T-helper 17 cell (primary cell): ENCODE results near the gene CLIC5. TPM values are rescaled to one million over a fixed set of nuclear protein-coding genes. Genes with fewer than 3 reads are reported as not detected.
"Not testable (repeated sequence)": the region's sequence is repeated elsewhere in the genome, so short reads cannot be mapped to it uniquely, and the experiment has no call there.

Source experiments
- ATAC-seq: fragments of 150-1000 bp; cut with Tn5 transposase; 2 replicates; pipeline ENCODE4 v1.10.0; 2021; ENCODE audit warnings: mild to moderate bottlenecking, moderate library complexity
- DNase-seq, 3 donors: peaks; one replicate each; pipeline versions ENCODE4 v3.0.0 to v3.0.0-alpha.2; 2020 to 2021
- H3K9me3 ChIP-seq: one replicate; pipeline ENCODE4 v1.7.0; 2013; ENCODE audit warnings: low read length, mild to moderate bottlenecking; ENCODE audit not compliant: control insufficient read depth, poor library complexity, severe bottlenecking
- H3K27ac Mint-ChIP-seq: one replicate; pipeline ENCODE4 v1.8.0; 2022; ENCODE audit warnings: mild to moderate bottlenecking, moderate library complexity, mixed read lengths
- H3K27me3 Mint-ChIP-seq: one replicate; pipeline ENCODE4 v1.8.0; 2022; ENCODE audit warnings: mixed read lengths
- H3K36me3 Mint-ChIP-seq: one replicate; pipeline ENCODE4 v1.8.0; 2022; ENCODE audit warnings: low read depth, mixed read lengths
- H3K4me1 Mint-ChIP-seq: one replicate; pipeline ENCODE4 v1.8.0; 2022; ENCODE audit warnings: mild to moderate bottlenecking, mixed read lengths
- H3K4me3 Mint-ChIP-seq: one replicate; pipeline ENCODE4 v1.8.0; 2022; ENCODE audit warnings: mild to moderate bottlenecking, moderate library complexity, mixed read lengths
- total RNA-seq, 4 donors: library from RNA in 2 of 4; stranded (reverse) in 2 of 4; gene quantifications; one replicate each; pipeline ENCODE4 v1.2.3 and lab custom pipeline; 2022 to 2026

CLIC5 gene
- total RNA-seq, 2 donors from 2014 or later: 7.2 to 10.1 TPM

DNA sequence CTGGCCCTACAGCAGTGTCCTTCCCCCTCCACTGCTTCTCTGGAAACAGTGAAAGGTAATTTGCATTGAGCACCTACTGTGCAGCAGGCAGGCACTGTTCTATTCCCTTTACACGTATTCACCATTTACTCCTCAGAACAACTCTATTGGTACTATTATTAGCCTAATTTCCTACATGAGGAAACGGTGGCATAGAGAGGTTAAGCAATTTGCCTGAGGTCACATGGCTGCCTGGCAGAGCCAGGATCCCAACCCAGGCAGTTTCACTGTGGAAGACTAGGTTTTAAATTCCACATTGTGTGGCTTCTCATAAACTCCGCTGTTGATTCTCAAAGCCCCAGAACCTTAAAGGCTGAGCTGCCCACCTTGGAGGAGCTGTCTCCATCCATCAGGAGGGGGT, 72.7 kb downstream of the CLIC5 start:
- no peak overlapping the region for H3K4me3 Mint-ChIP-seq
- ATAC-seq (no peak), DNase-seq (no peak)
- H3K4me1 Mint-ChIP-seq: peaks cover 5% of the 10 kb centered on the region
- H3K27me3 Mint-ChIP-seq: no peaks in the 10 kb centered on the region
- H3K9me3 ChIP-seq: no peaks in the 10 kb centered on the region
- H3K27ac Mint-ChIP-seq: no peak overlapping the region
- H3K36me3 Mint-ChIP-seq: peaks cover 14% of the 10 kb centered on the region

DNA sequence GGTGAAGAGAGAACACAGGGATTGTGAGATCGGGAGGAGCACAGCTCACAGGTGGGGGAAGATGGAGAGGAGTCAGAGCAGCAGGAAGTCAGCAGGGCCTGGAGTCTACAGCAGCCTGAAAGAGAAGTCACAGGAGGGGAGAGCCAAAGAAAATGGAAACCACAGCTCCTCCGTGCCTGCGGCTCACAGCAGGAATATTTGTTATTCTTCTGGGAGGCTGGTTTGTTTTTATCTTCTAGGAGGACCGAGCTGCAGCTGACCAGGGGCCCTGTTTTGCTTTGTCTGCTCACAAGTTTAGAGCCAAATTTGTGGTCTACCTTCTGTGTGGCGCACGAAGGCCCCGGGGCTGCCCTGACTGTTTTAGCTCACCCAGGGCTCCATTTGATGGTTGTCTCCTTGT, 81.8 kb downstream of the CLIC5 start:
- Mint-ChIP-seq H3K4me1 (peaks cover 13% of the 10 kb centered on the region), H3K36me3 (peaks cover 9% of the 10 kb centered on the region), H3K4me3 (no peak overlapping the region), H3K27ac (peak overlapping the region; percentile 87), H3K27me3 (no peaks in the 10 kb centered on the region)
- no peak for ATAC-seq
- no peaks in the 10 kb centered on the region for H3K9me3 ChIP-seq
- no peak for DNase-seq

- H3K4me1 Mint-ChIP-seq: peaks cover 11% of the 10 kb centered on the region
- H3K4me3 Mint-ChIP-seq: no peak overlapping the region
- DNase-seq: no peak
- H3K9me3 ChIP-seq: no peaks in the 10 kb centered on the region
- no peaks in the 10 kb centered on the region for H3K27me3 Mint-ChIP-seq
- no peak overlapping the region for H3K27ac Mint-ChIP-seq
- H3K36me3 Mint-ChIP-seq: peaks cover 5% of the 10 kb centered on the region
- no peak for ATAC-seq
Observed at GRCh38 chr6:45931232-45931631, 84.4 kb downstream of the CLIC5 start.

DNA sequence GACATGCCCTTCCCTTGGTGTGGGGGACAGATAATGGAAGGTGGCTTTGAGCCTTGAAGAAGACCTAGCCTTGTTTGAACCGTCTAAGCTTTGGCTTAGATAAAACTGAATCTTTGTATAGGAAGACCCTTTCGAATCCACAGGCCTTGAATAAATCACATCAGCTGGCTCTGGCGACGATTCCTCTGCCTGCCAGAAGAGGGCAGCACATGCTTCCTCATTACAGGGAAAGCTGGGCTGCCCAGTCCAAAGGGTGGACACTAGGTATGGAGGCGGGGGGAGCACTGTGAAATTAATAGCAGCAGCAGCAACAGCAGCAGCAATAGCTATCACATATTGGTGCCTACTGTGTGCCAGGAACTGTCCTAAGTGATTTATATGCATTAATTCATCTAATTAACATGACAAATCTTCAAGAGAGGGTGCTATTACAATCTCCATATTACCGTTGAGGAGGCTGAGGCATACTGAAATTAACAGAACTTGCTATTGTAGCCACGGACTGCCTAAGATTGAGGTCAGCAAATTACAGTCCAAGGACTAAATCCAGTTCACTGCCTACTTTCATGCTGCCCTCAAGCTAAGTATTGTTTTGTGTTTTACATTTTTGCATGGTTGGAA, 85.1 kb downstream of the CLIC5 start:
- no peak overlapping the region for H3K27ac Mint-ChIP-seq
- peaks cover 5% of the 10 kb centered on the region for H3K36me3 Mint-ChIP-seq
- no peaks in the 10 kb centered on the region for H3K27me3 Mint-ChIP-seq
- no peaks in the 10 kb centered on the region for H3K9me3 ChIP-seq
- H3K4me1 Mint-ChIP-seq: peaks cover 7% of the 10 kb centered on the region
- DNase-seq (peak; percentile 23 to 42 (median 32)), ATAC-seq (peak; percentile 66)
- no peak overlapping the region for H3K4me3 Mint-ChIP-seq

DNA sequence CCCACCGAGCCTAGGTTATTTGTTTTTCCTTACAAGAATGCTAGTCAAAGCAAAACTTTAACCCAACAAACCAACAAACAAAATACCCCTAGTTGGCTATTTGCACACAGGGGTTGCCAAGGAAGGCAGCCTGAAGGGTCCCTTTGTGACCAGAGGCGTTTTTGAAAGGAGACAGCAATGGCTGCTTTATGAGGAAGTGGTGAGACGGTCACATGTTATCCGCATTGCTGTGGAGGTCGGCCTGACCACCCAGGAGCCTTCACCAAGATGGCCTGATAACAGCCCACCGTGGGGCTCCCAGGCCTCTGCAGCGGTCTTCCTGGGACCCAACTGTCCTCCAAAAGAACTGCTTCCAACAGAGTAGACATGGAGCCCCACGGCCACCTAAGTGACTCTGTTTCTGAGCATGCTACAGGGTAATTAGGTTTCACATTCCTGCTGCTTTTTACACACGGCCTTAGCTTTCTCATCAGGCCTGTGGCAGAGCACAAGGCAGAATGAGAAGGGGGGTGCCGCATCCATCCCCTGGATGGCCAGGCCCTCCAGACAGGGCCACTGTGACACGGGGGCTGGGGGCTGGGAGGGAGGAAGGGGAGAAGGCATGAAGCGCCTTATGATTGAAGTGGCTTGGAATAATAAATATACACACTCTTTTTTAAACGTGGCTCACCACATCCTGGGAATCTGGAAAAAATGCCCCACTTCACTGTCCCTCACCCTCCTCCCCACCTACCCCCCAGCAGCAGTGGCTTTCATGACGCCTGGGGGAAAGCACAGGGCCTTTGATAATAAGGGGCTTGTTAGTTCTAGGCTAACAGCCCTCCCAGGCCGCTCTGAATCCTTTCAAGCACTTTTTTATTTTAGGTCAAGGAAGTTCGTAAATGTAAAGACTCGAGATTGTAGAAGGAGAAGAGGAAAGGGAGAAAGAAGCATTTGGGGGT, 86.0 kb downstream of the CLIC5 start:
- H3K4me1 Mint-ChIP-seq: peaks cover 6% of the 10 kb centered on the region
- no peaks in the 10 kb centered on the region for H3K9me3 ChIP-seq
- no peaks in the 10 kb centered on the region for H3K27me3 Mint-ChIP-seq
- H3K27ac Mint-ChIP-seq: no peak overlapping the region
- no peak for DNase-seq
- no peak overlapping the region for H3K4me3 Mint-ChIP-seq
- ATAC-seq: no peak
- peaks cover 5% of the 10 kb centered on the region for H3K36me3 Mint-ChIP-seq

DNA sequence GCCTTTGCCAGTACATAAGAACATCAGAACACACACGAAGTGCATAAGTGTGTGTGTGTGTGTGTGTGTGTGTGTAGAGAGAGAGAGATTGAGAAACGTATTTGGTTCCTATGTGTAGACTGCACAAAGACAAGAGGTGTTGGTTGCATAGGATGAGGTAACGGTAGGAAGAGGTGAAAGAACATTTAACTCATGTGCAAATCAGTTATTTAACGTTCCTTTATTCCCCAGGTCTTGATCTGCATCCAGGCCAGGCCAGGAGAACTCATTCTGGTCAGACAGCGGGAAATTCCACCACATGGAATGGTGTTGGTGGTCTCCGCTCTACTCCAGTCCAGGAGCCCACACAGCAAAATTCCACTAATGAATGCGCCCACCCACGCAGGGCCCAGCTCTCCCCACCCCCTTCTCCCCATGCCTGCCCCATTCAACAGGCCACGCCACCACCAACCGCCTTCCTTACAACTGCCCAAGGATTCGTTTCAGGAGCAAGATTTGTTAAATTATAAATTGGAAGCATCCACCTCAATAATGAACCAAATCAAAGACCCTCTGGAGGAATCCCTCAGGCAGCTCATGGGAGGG, 86.8 kb downstream of the CLIC5 start:
- no peaks in the 10 kb centered on the region for H3K9me3 ChIP-seq
- peaks cover 6% of the 10 kb centered on the region for H3K4me1 Mint-ChIP-seq
- DNase-seq: no peak
- no peak for ATAC-seq
- H3K36me3 Mint-ChIP-seq: peaks cover 5% of the 10 kb centered on the region
- H3K27me3 Mint-ChIP-seq: no peaks in the 10 kb centered on the region
- no peak overlapping the region for H3K4me3 Mint-ChIP-seq
- H3K27ac Mint-ChIP-seq: no peak overlapping the region

- ATAC-seq: no peak
- H3K4me3 Mint-ChIP-seq: no peak overlapping the region
- H3K36me3 Mint-ChIP-seq: peaks cover 3% of the 10 kb centered on the region
- peaks cover 11% of the 10 kb centered on the region for H3K4me1 Mint-ChIP-seq
- H3K27me3 Mint-ChIP-seq: no peaks in the 10 kb centered on the region
- H3K9me3 ChIP-seq: no peaks in the 10 kb centered on the region
- DNase-seq: no peak
- no peak overlapping the region for H3K27ac Mint-ChIP-seq
Observed at GRCh38 chr6:45927421-45928320, 88.0 kb downstream of the CLIC5 start.

DNA sequence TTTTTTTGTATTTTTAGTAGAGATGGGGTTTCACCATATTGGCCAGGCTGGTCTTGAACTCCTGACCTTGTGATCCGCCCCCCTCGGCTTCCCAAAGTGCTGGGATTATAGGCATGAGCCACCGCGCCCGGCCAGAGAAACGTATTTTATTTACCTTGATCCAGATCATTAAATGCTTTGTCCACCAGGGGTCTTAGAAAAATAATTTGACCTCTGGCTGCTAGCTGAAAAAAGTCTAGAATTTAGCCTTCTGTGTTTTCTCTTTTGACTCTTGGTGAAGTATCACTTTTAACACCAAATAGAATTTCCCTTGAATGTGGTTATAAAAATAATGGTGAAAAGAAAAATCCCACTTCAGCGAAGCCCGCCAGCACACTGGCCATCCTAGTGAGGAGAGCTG, 89.2 kb downstream of the CLIC5 start:
- H3K36me3 Mint-ChIP-seq, ATAC-seq, H3K9me3 ChIP-seq, H3K27me3 Mint-ChIP-seq, H3K4me3 Mint-ChIP-seq, DNase-seq: not testable (repeated sequence)
- Mint-ChIP-seq H3K27ac (peak overlapping the region; percentile 66), H3K4me1 (peaks cover 13% of the 10 kb centered on the region)

DNA sequence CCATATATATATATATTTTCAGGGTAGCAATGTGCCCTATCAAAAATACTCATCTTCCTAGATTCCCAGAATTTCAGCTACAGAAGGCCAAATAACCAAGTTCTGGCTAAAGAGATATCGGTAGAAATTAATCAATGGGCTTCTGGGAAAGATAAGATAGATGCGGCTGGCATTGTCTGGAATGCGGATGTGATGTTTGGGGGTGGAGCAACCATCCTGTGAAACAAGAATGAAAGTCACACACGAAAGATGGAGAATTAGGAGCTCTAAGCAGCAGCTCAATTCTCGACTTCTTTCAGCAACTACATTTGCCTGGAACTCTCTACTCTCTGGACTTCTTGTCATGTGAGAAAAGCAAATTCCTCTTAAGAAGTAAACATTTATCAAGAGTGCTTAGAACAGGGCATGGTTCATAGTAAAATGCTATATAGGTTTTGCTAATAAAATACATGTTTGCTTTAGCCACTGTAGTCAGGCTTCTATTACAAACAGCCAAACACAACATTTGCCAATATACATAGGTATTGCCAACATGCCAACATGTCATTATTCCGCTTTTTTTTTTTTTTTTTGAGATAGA, 90.8 kb downstream of the CLIC5 start:
- no peaks in the 10 kb centered on the region for H3K9me3 ChIP-seq
- Mint-ChIP-seq H3K27me3 (no peaks in the 10 kb centered on the region), H3K27ac (no peak overlapping the region), H3K4me1 (peaks cover 13% of the 10 kb centered on the region), H3K36me3 (peaks cover 4% of the 10 kb centered on the region), H3K4me3 (no peak overlapping the region)
- no peak for ATAC-seq
- DNase-seq: no peak

- no peak overlapping the region for H3K4me3 Mint-ChIP-seq
- no peak for DNase-seq
- H3K9me3 ChIP-seq: no peaks in the 10 kb centered on the region
- H3K27ac Mint-ChIP-seq: no peak overlapping the region
- peak; percentile 20 for ATAC-seq
- H3K27me3 Mint-ChIP-seq: no peaks in the 10 kb centered on the region
- H3K36me3 Mint-ChIP-seq: peaks cover 4% of the 10 kb centered on the region
- H3K4me1 Mint-ChIP-seq: peaks cover 13% of the 10 kb centered on the region
Observed at GRCh38 chr6:45923831-45924391, 91.7 kb downstream of the CLIC5 start.

DNA sequence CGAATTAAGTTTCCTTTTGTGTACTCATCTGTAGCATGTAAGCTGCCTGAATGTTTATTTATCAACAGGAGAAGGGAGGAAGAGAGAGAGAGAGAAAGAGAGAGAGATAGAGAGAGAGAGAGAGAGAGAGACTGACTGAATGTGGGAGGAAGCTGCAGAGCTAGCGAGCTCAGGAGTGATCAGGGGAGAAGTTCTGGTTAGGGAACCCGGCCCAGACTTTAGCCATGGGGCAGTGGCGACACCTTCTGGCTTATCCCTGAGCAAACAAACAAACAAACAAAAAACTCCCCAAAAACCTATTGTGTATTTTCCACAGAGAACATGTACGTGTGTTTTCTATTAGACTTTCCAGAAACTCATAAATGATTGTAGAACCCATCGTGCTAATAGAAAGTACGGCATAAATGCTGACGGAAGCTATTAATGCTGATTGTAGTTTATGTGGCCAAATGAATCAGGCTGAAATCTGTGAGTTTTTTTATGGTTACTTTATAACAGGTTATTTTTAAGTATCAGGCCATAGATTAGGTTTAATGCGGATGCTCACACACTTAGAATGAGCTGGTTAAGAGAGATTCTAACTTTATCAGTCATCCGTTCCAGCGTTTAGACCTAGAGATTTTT, 92.8 kb downstream of the CLIC5 start:
- Mint-ChIP-seq H3K27me3 (no peaks in the 10 kb centered on the region), H3K4me1 (peaks cover 13% of the 10 kb centered on the region), H3K4me3 (no peak overlapping the region), H3K27ac (peak overlapping the region; percentile 88), H3K36me3 (peaks cover 2% of the 10 kb centered on the region)
- DNase-seq (peak; percentile 16 to 30 (median 16)), ATAC-seq (peak; percentile 56)
- H3K9me3 ChIP-seq: no peaks in the 10 kb centered on the region

GRCh38 chr6:45921691-45922281, 93.9 kb downstream of the CLIC5 start:
- Mint-ChIP-seq H3K4me1 (peaks cover 12% of the 10 kb centered on the region), H3K27ac (peak overlapping the region; percentile 16), H3K4me3 (no peak overlapping the region), H3K27me3 (no peaks in the 10 kb centered on the region), H3K36me3 (peaks cover 2% of the 10 kb centered on the region)
- DNase-seq (no peak), ATAC-seq (no peak)
- H3K9me3 ChIP-seq: no peaks in the 10 kb centered on the region
